ENCODE data around the gene TPX2. TPM values are rescaled to one million over a fixed set of nuclear protein-coding genes. Genes with fewer than 3 reads are reported as not detected.

The TPX2 gene
- total and polyA plus RNA-seq, 8 donors: 5.1 to 89.9 (median 39.7) TPM

GRCh38 chr20:31801508-31801907 is 62.4 kb downstream of the TPX2 start:
- intact Hi-C loops (cut with DNase I): no loop called here
- TF ChIP-seq CTCF (IDR thresholded peaks at IDR 0.05): no peak
- Histone ChIP-seq H3K9me3 (no peaks in the 10 kb centered on the region), H3K27ac (no peak overlapping the region), H3K4me1 (no peaks in the 10 kb centered on the region), H3K36me3 (peaks cover 0 to 37% of the 10 kb centered on the region in 2 donors), H3K27me3 (no peaks in the 10 kb centered on the region), H3K4me3 (no peak overlapping the region)
- DNase-seq: no peak
- ATAC-seq: no peak

- Histone ChIP-seq H3K27me3 (no peaks in the 10 kb centered on the region), H3K36me3 (peaks cover 0 to 37% of the 10 kb centered on the region in 2 donors), H3K4me3 (no peak overlapping the region), H3K27ac (no peak overlapping the region), H3K4me1 (no peaks in the 10 kb centered on the region), H3K9me3 (no peaks in the 10 kb centered on the region)
- intact Hi-C loops (cut with DNase I): no loop called here
- ATAC-seq: no peak
- no peak for DNase-seq
- no peak for TF ChIP-seq CTCF (IDR thresholded peaks at IDR 0.05)
These were observed 64.6 kb downstream of the TPX2 start for GRCh38 chr20:31803552-31804291.

- peaks cover 0 to 17% of the 10 kb centered on the region in 2 donors for H3K36me3 ChIP-seq
- peak; percentile 19 for ATAC-seq
- H3K4me1 ChIP-seq: peaks cover 0 to 7% of the 10 kb centered on the region in 2 donors
- no peak overlapping the region for H3K27ac ChIP-seq
- intact Hi-C loops (cut with DNase I): no loop called here
- no peak for TF ChIP-seq CTCF (IDR thresholded peaks at IDR 0.05)
- DNase-seq: no peak
- H3K27me3 ChIP-seq: no peaks in the 10 kb centered on the region
- H3K4me3 ChIP-seq: no peak overlapping the region
- H3K9me3 ChIP-seq: no peaks in the 10 kb centered on the region
These were observed 67.7 kb downstream of the TPX2 start for GRCh38 chr20:31806564-31807355.

- ATAC-seq (no peak), DNase-seq (no peak)
- H3K36me3 ChIP-seq: peaks cover 0 to 4% of the 10 kb centered on the region in 2 donors
- TF ChIP-seq CTCF (IDR thresholded peaks at IDR 0.05): no peak
- peaks cover 0 to 7% of the 10 kb centered on the region in 2 donors for H3K4me1 ChIP-seq
- no peak overlapping the region for H3K4me3 ChIP-seq
- H3K9me3 ChIP-seq: no peaks in the 10 kb centered on the region
- intact Hi-C loops (cut with DNase I): no loop called here
- no peak overlapping the region for H3K27ac ChIP-seq
- no peaks in the 10 kb centered on the region for H3K27me3 ChIP-seq
These were observed 69.4 kb downstream of the TPX2 start for GRCh38 chr20:31808481-31808880.

GRCh38 chr20:31809661-31810060 is 70.6 kb downstream of the TPX2 start:
- intact Hi-C loops (cut with DNase I): no loop called here
- no peak for TF ChIP-seq CTCF (IDR thresholded peaks at IDR 0.05)
- Histone ChIP-seq H3K36me3 (peaks cover 0 to 4% of the 10 kb centered on the region in 2 donors), H3K4me1 (peaks cover 0 to 7% of the 10 kb centered on the region in 2 donors), H3K9me3 (no peaks in the 10 kb centered on the region), H3K27me3 (no peaks in the 10 kb centered on the region), H3K27ac (no peak overlapping the region), H3K4me3 (no peak overlapping the region)
- DNase-seq (no peak), ATAC-seq (no peak)

Data from left lung (tissue), 10 donors.